Measurements from ENCODE around the gene SCN1B. TPM values are rescaled to one million over a fixed set of nuclear protein-coding genes. Genes with fewer than 3 reads are reported as not detected.

SCN1B gene
- total RNA-seq, 3 donors from 2014 or later (not counting 1 experiment from before 2014, with no cell fraction given) = 0.94 to 1.5 (median 1.1) TPM

GRCh38 chr19:35034005-35034502 lies 3.8 kb downstream of the SCN1B start:
- no peaks in the 10 kb centered on the region for H3K9me3 ChIP-seq (ENCODE audit: control insufficient read depth, insufficient read depth, low read length)
- Mint-ChIP-seq H3K9me3 (no peaks in the 10 kb centered on the region), H3K27ac (no peak overlapping the region), H3K27me3 (ENCODE audit: low read depth in 2 of 2) (peaks cover 15 to 16% of the 10 kb centered on the region in 2 donors), H3K4me3 (no peak overlapping the region), H3K4me1 (peaks cover 6 to 19% of the 10 kb centered on the region in 2 donors), H3K36me3 (no peaks in the 10 kb centered on the region)
- no peak for TF ChIP-seq CTCF (IDR thresholded peaks at IDR 0.05)
- intact Hi-C loops (cut with micrococcal nuclease) = no loop called here
- WGBS (ENCODE audit: insufficient coverage) = 87% methylated on average over 17 of the region's 17 CpGs
- no peak overlapping the region for H3K27ac ChIP-seq (ENCODE audit: low read length)
- H3K27me3 ChIP-seq (ENCODE audit: control insufficient read depth, insufficient read depth, low read length) = peaks cover 16% of the 10 kb centered on the region
- ATAC-seq (no peak), DNase-seq (no peak)
- H3K4me1 ChIP-seq (ENCODE audit: control insufficient read depth, insufficient read depth, low read length) = peaks cover 28% of the 10 kb centered on the region
- no peak overlapping the region for H3K4me3 ChIP-seq (ENCODE audit: low read length)
- no peaks in the 10 kb centered on the region for H3K36me3 ChIP-seq (ENCODE audit: control insufficient read depth, insufficient read depth, low read length)

GRCh38 chr19:35034588-35035382 lies 4.5 kb downstream of the SCN1B start:
- no peak overlapping the region for H3K4me3 ChIP-seq (ENCODE audit: low read length)
- H3K4me3 Mint-ChIP-seq = no peak overlapping the region
- H3K4me1 Mint-ChIP-seq = peaks cover 6 to 23% of the 10 kb centered on the region in 2 donors
- no peak for TF ChIP-seq CTCF (IDR thresholded peaks at IDR 0.05)
- intact Hi-C loops (cut with micrococcal nuclease) = no loop called here
- no peaks in the 10 kb centered on the region for H3K9me3 Mint-ChIP-seq
- peaks cover 12 to 16% of the 10 kb centered on the region in 2 donors for H3K27me3 Mint-ChIP-seq (ENCODE audit: low read depth in 2 of 2)
- no peaks in the 10 kb centered on the region for H3K36me3 Mint-ChIP-seq
- no peak overlapping the region for H3K27ac ChIP-seq (ENCODE audit: low read length)
- no peak overlapping the region for H3K27ac Mint-ChIP-seq
- H3K36me3 ChIP-seq (ENCODE audit: control insufficient read depth, insufficient read depth, low read length) = no peaks in the 10 kb centered on the region
- peaks cover 13% of the 10 kb centered on the region for H3K27me3 ChIP-seq (ENCODE audit: control insufficient read depth, insufficient read depth, low read length)
- DNase-seq (no peak), ATAC-seq (no peak)
- H3K4me1 ChIP-seq (ENCODE audit: control insufficient read depth, insufficient read depth, low read length) = peaks cover 31% of the 10 kb centered on the region
- 87% methylated on average over 16 of the region's 17 CpGs for WGBS (ENCODE audit: insufficient coverage)
- no peaks in the 10 kb centered on the region for H3K9me3 ChIP-seq (ENCODE audit: control insufficient read depth, insufficient read depth, low read length)

- ATAC-seq (no peak), DNase-seq (no peak)
- intact Hi-C loops (cut with micrococcal nuclease) = no loop called here
- no peaks in the 10 kb centered on the region for H3K9me3 ChIP-seq (ENCODE audit: control insufficient read depth, insufficient read depth, low read length)
- H3K27ac ChIP-seq (ENCODE audit: low read length) = no peak overlapping the region
- peaks cover 0 to 18% of the 10 kb centered on the region in 2 donors for H3K27me3 Mint-ChIP-seq (ENCODE audit: low read depth in 2 of 2)
- H3K4me3 ChIP-seq (ENCODE audit: low read length) = no peak overlapping the region
- WGBS (ENCODE audit: insufficient coverage) = 42% methylated on average over 12 of the region's 13 CpGs
- H3K4me1 ChIP-seq (ENCODE audit: control insufficient read depth, insufficient read depth, low read length) = peaks cover 44% of the 10 kb centered on the region
- no peak for TF ChIP-seq CTCF (IDR thresholded peaks at IDR 0.05)
- H3K4me1 Mint-ChIP-seq = peaks cover 16 to 32% of the 10 kb centered on the region in 2 donors
- H3K4me3 Mint-ChIP-seq = peak overlapping the region; percentile 2
- H3K9me3 Mint-ChIP-seq = no peaks in the 10 kb centered on the region
- H3K27me3 ChIP-seq (ENCODE audit: control insufficient read depth, insufficient read depth, low read length) = no peaks in the 10 kb centered on the region
- H3K27ac Mint-ChIP-seq = no peak overlapping the region
- no peaks in the 10 kb centered on the region for H3K36me3 ChIP-seq (ENCODE audit: control insufficient read depth, insufficient read depth, low read length)
- no peaks in the 10 kb centered on the region for H3K36me3 Mint-ChIP-seq
Measured at GRCh38 chr19:35037716-35038622, 7.7 kb downstream of the SCN1B start.
